ENCODE results near the gene BCKDHA. TPM values are rescaled to one million over a fixed set of nuclear protein-coding genes. Genes with fewer than 3 reads are reported as not detected.

The BCKDHA gene
- total and polyA plus RNA-seq, 9 of the 15 experiments (the other 6 are each of a cell fraction or from before 2014, with no cell fraction given), result 4.5 to 52.5 (median 14.1) TPM

DNA sequence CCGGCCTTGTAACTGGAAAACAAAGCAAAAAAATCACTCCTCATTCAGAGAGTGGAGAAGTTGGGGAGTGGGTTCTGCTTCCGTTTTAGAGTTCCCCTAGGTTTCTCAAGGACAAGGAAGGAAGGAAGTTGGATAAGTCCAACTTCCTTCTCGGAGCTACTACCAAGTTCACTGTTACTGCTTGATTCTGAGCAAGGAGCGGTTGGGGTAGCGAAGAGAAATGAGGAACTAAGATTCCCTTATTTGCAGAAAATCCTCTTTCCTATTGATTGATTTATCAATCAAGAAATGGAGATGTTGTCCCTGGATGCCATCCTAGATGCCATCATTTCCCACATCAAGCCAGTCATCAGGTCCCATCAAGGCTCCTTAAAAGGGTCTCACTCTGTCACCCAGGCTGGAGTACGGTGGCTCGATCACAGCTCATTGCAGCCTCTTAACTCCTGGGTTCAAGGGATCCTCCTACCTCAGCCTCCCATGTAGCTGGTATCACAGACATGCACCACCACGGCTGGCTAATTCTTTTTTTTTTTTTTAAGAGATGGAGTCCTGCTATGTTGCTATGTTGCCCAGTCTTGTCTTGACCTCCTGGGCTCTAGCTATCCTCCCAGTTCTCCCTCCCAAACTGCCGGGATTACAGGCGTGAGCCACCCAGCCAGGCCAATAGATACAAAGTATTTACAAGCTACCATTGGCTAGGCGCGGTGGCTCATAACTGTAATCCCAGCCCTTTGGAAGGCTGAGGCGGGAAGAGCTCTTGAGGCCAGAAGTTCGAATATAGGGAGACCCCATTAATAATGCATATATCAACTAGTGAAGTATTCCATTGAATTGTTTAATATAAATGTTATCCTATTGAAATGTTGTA lies 32.9 kb upstream of the BCKDHA start (continued):
- TF ChIP-seq, protein P1, sequence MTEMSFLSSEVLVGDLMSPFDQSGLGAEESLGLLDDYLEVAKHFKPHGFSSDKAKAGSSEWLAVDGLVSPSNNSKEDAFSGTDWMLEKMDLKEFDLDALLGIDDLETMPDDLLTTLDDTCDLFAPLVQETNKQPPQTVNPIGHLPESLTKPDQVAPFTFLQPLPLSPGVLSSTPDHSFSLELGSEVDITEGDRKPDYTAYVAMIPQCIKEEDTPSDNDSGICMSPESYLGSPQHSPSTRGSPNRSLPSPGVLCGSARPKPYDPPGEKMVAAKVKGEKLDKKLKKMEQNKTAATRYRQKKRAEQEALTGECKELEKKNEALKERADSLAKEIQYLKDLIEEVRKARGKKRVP (CRISPR knock-in tag; IDR thresholded peaks at IDR 0.05), result 0 out of 2 replicates have a peak, but pooled peaks have one; percentile 37
- TF ChIP-seq, protein P2, sequence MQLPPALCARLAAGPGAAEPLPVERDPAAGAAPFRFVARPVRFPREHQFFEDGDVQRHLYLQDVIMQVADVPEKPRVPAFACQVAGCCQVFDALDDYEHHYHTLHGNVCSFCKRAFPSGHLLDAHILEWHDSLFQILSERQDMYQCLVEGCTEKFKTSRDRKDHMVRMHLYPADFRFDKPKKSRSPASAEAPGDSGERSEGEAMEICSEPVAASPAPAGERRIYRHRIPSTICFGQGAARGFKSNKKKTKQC (CRISPR knock-in tag; IDR thresholded peaks at IDR 0.05), result no peak
- TF ChIP-seq SRSF7 (optimal IDR thresholded peaks at IDR 0.05; ENCODE audit: low read depth, low read length) (no peak), GATA2 (CRISPR knock-in tag; IDR thresholded peaks at IDR 0.05) (no peak), ZNF3 (CRISPR knock-in tag; IDR thresholded peaks at IDR 0.05) (no peak), SRSF9 (IDR thresholded peaks at IDR 0.05; ENCODE audit: borderline replicate concordance, low read depth, low read length) (no peak), PTTG1 (tag; IDR thresholded peaks at IDR 0.05; ENCODE audit: low read depth) (no peak), TCFL5 (CRISPR knock-in tag; conservative IDR thresholded peaks at IDR 0.05) (no peak), STAT5A (IDR thresholded peaks at IDR 0.05; ENCODE audit: borderline replicate concordance, low read length) (no peak), ATF7 (IDR thresholded peaks at IDR 0.05) (no peak), TRIM28 (IDR thresholded peaks at IDR 0.05) (no peak), BACH1 (tag; IDR thresholded peaks at IDR 0.05) (peak; percentile 74; the same call in 1 of the 2 replicates), ZNF232 (CRISPR knock-in tag; IDR thresholded peaks at IDR 0.05) (no peak), EHMT2 (IDR thresholded peaks at IDR 0.05) (no peak), ZNF347 (CRISPR knock-in tag; IDR thresholded peaks at IDR 0.05; ENCODE audit: low read depth) (no peak), JUNB (CRISPR knock-in tag; conservative IDR thresholded peaks at IDR 0.05) (no peak), ZBTB7A (IDR thresholded peaks at IDR 0.05; ENCODE audit: borderline replicate concordance, control insufficient read depth, low read depth, low read length) (no peak), TCF7 (IDR thresholded peaks at IDR 0.05; ENCODE audit: borderline replicate concordance) (no peak)
- TF ChIP-seq, protein P3, sequence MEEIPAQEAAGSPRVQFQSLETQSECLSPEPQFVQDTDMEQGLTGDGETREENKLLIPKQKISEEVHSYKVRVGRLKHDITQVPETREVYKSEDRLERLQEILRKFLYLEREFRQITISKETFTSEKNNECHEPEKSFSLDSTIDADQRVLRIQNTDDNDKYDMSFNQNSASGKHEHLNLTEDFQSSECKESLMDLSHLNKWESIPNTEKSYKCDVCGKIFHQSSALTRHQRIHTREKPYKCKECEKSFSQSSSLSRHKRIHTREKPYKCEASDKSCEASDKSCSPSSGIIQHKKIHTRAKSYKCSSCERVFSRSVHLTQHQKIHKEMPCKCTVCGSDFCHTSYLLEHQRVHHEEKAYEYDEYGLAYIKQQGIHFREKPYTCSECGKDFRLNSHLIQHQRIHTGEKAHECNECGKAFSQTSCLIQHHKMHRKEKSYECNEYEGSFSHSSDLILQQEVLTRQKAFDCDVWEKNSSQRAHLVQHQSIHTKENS (CRISPR knock-in tag; IDR thresholded peaks at IDR 0.05), result no peak
- TF ChIP-seq, protein P4, sequence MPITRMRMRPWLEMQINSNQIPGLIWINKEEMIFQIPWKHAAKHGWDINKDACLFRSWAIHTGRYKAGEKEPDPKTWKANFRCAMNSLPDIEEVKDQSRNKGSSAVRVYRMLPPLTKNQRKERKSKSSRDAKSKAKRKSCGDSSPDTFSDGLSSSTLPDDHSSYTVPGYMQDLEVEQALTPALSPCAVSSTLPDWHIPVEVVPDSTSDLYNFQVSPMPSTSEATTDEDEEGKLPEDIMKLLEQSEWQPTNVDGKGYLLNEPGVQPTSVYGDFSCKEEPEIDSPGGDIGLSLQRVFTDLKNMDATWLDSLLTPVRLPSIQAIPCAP (CRISPR knock-in tag; IDR thresholded peaks at IDR 0.05; ENCODE audit: borderline replicate concordance), result no peak
- TF ChIP-seq, protein P5, sequence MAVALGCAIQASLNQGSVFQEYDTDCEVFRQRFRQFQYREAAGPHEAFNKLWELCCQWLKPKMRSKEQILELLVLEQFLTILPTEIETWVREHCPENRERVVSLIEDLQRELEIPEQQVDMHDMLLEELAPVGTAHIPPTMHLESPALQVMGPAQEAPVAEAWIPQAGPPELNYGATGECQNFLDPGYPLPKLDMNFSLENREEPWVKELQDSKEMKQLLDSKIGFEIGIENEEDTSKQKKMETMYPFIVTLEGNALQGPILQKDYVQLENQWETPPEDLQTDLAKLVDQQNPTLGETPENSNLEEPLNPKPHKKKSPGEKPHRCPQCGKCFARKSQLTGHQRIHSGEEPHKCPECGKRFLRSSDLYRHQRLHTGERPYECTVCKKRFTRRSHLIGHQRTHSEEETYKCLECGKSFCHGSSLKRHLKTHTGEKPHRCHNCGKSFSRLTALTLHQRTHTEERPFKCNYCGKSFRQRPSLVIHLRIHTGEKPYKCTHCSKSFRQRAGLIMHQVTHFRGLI (CRISPR knock-in tag; IDR thresholded peaks at IDR 0.05), result no peak
- TF ChIP-seq, protein P6, sequence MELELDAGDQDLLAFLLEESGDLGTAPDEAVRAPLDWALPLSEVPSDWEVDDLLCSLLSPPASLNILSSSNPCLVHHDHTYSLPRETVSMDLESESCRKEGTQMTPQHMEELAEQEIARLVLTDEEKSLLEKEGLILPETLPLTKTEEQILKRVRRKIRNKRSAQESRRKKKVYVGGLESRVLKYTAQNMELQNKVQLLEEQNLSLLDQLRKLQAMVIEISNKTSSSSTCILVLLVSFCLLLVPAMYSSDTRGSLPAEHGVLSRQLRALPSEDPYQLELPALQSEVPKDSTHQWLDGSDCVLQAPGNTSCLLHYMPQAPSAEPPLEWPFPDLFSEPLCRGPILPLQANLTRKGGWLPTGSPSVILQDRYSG (tag; conservative IDR thresholded peaks at IDR 0.05; ENCODE audit: low read depth), result no peak

All from K562 (cell line).